PC-3 (cell line): Measurements from ENCODE around the gene WDFY3. TPM values are rescaled to one million over a fixed set of nuclear protein-coding genes. Genes with fewer than 3 reads are reported as not detected.

Source experiments
- ATAC-seq: fragments of 200-7000 bp; cut with Tn5 transposase; 2 replicates; pipeline ENCODE4 v1.9.1; 2020; ENCODE audit warnings: mild to moderate bottlenecking, moderate library complexity
- BruUV-seq: library from RNA; stranded (reverse); fragments of 400-500 nt; replicated peaks from 2 replicates; lab custom pipeline; 2021; lab: Mats Ljungman, UMichigan
- CTCF ChIA-PET: fragments of 300-600 bp; sonication (Branson Sonifier 250); formaldehyde crosslinking; loops from one replicate; lab custom pipeline; 2022; ENCODE audit warnings: antibody characterized with exemption; lab: Charles Lee
- POLR2A ChIA-PET: fragments of 300-600 bp; sonication (Branson Sonifier 250); formaldehyde crosslinking; loops from one replicate; lab custom pipeline; 2022; ENCODE audit warnings: antibody characterized with exemption; ENCODE audit not compliant: unreplicated experiment; lab: Charles Lee
- DNase-seq: peaks from one replicate; pipeline ENCODE4 v3.0.0-alpha.2; 2015
- H2AFZ ChIP-seq: fragments of 300-600 bp; sonication (generic); 2 replicates; pipeline ENCODE4 v1.6.0; 2016; ENCODE audit warnings: antibody characterized with exemption, low read length
- H3F3A ChIP-seq: fragments of 300-600 bp; sonication (generic); one replicate; pipeline ENCODE4 v1.6.0; 2017; ENCODE audit warnings: antibody characterized with exemption, low read length, control low read depth, mild to moderate bottlenecking; ENCODE audit not compliant: unreplicated experiment
- H3K27ac ChIP-seq: fragments of 300-600 bp; sonication (generic); 2 replicates; pipeline ENCODE4 v1.5.1; 2016; ENCODE audit warnings: mild to moderate bottlenecking, low read length
- H3K27me3 ChIP-seq: fragments of 300-600 bp; sonication (generic); 2 replicates; pipeline ENCODE4 v1.6.1; 2016; ENCODE audit warnings: low read length, mixed read lengths
- H3K36me3 ChIP-seq: fragments of 300-600 bp; sonication (generic); 2 replicates; pipeline ENCODE4 v1.6.1; 2016; ENCODE audit warnings: low read depth, mixed run types, low read length, mixed read lengths
- H3K4me1 ChIP-seq: fragments of 300-600 bp; sonication (generic); 2 replicates; pipeline ENCODE4 v1.5.1; 2016; ENCODE audit warnings: low read length; ENCODE audit not compliant: insufficient read depth
- H3K4me2 ChIP-seq: fragments of 300-600 bp; sonication (generic); 2 replicates; pipeline ENCODE4 v1.6.0; 2016; ENCODE audit warnings: low read length
- H3K4me3 ChIP-seq: fragments of 300-600 bp; sonication (generic); 2 replicates; pipeline ENCODE4 v1.5.1; 2016; ENCODE audit warnings: mild to moderate bottlenecking, low read length, mixed read lengths
- H3K79me2 ChIP-seq: fragments of 300-600 bp; sonication (generic); 2 replicates; pipeline ENCODE4 v1.6.1; 2017; ENCODE audit warnings: low read length, mixed read lengths
- H3K9ac ChIP-seq: fragments of 300-600 bp; sonication (generic); 2 replicates; pipeline ENCODE4 v1.6.0; 2016; ENCODE audit warnings: mild to moderate bottlenecking, low read length
- H3K9me2 ChIP-seq: fragments of 300-600 bp; sonication (generic); replicated peaks from 2 replicates; pipeline ENCODE4 v1.6.1; 2016; ENCODE audit warnings: mixed run types, low read length, mixed read lengths
- H3K9me3 ChIP-seq: fragments of 300-600 bp; sonication (generic); 2 replicates; pipeline ENCODE4 v1.6.1; 2016; ENCODE audit warnings: low read length, mixed read lengths
- H4K20me1 ChIP-seq: fragments of 300-600 bp; sonication (generic); 2 replicates; pipeline ENCODE4 v1.6.1; 2016; ENCODE audit warnings: low read length, mixed read lengths
- EZH2 ChIP-seq: fragments of 300-600 bp; sonication (generic); IDR thresholded peaks from one replicate; pipeline ENCODE4 v1.6.1; 2017; ENCODE audit warnings: antibody characterized with exemption, mild to moderate bottlenecking, low read length; ENCODE audit not compliant: unreplicated experiment
- EZH2phosphoT487 ChIP-seq: fragments of 300-600 bp; sonication (generic); IDR thresholded peaks from 2 replicates; pipeline ENCODE4 v1.6.1; 2018; ENCODE audit warnings: mild to moderate bottlenecking, antibody characterized with exemption, low read length, borderline replicate concordance
- intact Hi-C: fragments of 100-400 bp; cut with micrococcal nuclease; formaldehyde crosslinking; loops from 2 replicates; pipeline ENCODE4 v1.9.0; 2023
- total RNA-seq: library from RNA; depleted of rRNA; stranded (reverse); fragments of >200 nt; gene quantifications from 2 replicates; pipeline ENCODE4 v1.2.3, GENCODE V29; 2014
- TF ChIP-seq, protein P1 (sequence below): fragments of 300-600 bp; sonication (generic); conservative IDR thresholded peaks from 2 replicates; pipeline ENCODE4 v1.5.1; 2017; ENCODE audit warnings: antibody characterized with exemption, low read depth, mild to moderate bottlenecking, low read length

The WDFY3 gene
- total RNA-seq, 1 experiment from 2014 or later: 23.1 TPM

DNA sequence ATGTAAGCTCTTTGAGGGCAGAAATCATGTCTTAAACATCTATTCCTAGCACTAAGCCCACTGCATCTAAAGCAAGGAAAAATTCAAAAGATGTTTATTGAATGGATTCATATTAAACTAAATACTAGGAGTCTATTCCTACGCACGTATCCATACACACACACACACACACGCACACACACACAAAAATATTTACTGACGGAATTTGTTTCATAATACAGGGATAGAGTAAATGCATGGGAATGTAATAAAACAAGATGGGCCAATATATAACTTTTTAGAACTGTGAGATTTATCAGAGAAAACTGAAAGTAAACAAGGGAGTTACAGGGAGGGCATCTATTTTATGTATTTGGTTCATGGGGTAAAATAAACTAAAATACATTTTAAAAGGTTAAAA is 57.6 kb downstream of the WDFY3 start:
- intact Hi-C loops: no loop called here
- H3F3A ChIP-seq: no peaks in the 10 kb centered on the region
- H3K4me2 ChIP-seq: no peak overlapping the region
- H3K9me3 ChIP-seq: no peaks in the 10 kb centered on the region
- H2AFZ ChIP-seq: no peak overlapping the region
- ATAC-seq: no peak
- no peaks in the 10 kb centered on the region for H3K9me2 ChIP-seq
- DNase-seq: no peak
- no peaks in the 10 kb centered on the region for H4K20me1 ChIP-seq
- ChIA-PET CTCF (no interaction called here), POLR2A (no interaction called here)
- no peaks in the 10 kb centered on the region for H3K79me2 ChIP-seq
- H3K9ac ChIP-seq: no peak overlapping the region
- H3K27me3 ChIP-seq: no peaks in the 10 kb centered on the region
- BruUV-seq: no TSS peak
- H3K4me1 ChIP-seq: no peaks in the 10 kb centered on the region
- TF ChIP-seq EZH2phosphoT487: no peak
- H3K27ac ChIP-seq: no peak overlapping the region
- H3K4me3 ChIP-seq: no peak overlapping the region
- no peaks in the 10 kb centered on the region for H3K36me3 ChIP-seq

DNA sequence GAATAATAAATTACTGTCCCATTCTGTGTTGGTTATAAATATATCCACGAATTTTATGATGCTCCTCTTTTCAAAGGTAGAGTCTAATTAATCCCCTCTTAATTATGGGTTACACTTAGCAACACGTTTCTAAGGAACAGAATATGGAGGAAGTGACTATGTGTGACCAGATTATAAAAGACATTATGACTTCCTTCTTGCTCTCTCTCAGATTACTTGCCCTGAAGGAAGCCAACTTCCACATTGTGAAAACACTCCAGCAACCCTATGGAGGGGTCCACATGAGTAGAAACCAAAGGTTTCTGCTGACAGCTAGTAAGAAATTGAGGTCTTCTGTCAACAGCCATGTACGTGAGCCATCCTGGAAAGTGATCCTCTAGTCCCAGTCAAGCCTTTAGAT is 59.3 kb downstream of the WDFY3 start:
- H4K20me1 ChIP-seq: no peaks in the 10 kb centered on the region
- H3K9ac ChIP-seq: no peak overlapping the region
- no peaks in the 10 kb centered on the region for H3K27me3 ChIP-seq
- ChIA-PET POLR2A (no interaction called here), CTCF (no interaction called here)
- H3F3A ChIP-seq: no peaks in the 10 kb centered on the region
- H3K4me3 ChIP-seq: no peak overlapping the region
- H3K36me3 ChIP-seq: no peaks in the 10 kb centered on the region
- no TSS peak for BruUV-seq
- no peaks in the 10 kb centered on the region for H3K79me2 ChIP-seq
- no peak overlapping the region for H3K4me2 ChIP-seq
- intact Hi-C loops: no loop called here
- ATAC-seq (no peak), DNase-seq (no peak)
- TF ChIP-seq, protein P1, sequence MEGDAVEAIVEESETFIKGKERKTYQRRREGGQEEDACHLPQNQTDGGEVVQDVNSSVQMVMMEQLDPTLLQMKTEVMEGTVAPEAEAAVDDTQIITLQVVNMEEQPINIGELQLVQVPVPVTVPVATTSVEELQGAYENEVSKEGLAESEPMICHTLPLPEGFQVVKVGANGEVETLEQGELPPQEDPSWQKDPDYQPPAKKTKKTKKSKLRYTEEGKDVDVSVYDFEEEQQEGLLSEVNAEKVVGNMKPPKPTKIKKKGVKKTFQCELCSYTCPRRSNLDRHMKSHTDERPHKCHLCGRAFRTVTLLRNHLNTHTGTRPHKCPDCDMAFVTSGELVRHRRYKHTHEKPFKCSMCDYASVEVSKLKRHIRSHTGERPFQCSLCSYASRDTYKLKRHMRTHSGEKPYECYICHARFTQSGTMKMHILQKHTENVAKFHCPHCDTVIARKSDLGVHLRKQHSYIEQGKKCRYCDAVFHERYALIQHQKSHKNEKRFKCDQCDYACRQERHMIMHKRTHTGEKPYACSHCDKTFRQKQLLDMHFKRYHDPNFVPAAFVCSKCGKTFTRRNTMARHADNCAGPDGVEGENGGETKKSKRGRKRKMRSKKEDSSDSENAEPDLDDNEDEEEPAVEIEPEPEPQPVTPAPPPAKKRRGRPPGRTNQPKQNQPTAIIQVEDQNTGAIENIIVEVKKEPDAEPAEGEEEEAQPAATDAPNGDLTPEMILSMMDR: no peak
- TF ChIP-seq EZH2phosphoT487 (no peak), EZH2 (no peak)
- H3K27ac ChIP-seq: no peak overlapping the region
- no peaks in the 10 kb centered on the region for H3K9me2 ChIP-seq
- no peaks in the 10 kb centered on the region for H3K4me1 ChIP-seq
- no peaks in the 10 kb centered on the region for H3K9me3 ChIP-seq
- no peak overlapping the region for H2AFZ ChIP-seq

DNA sequence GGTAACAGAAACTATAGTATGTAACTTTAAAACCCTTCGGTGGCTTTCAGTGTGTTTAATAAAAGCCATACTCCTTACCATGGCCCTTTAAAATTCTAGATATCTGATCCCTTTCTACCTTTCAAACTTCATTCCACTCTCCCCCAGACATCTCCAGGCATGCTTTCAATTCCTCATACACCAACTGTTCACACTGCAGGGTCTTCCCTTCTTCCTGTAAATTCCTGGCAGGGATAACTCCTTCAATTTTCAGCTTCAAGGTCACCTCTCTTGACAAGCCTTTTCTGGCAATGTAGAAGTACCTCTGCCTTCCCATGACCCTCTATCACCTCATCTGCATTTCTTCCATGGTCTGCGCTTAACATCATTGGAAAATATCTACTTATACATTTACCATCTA is 60.8 kb downstream of the WDFY3 start:
- H3F3A ChIP-seq: no peaks in the 10 kb centered on the region
- H4K20me1 ChIP-seq: no peaks in the 10 kb centered on the region
- H3K9me2 ChIP-seq: no peaks in the 10 kb centered on the region
- H3K27ac ChIP-seq: no peak overlapping the region
- no peaks in the 10 kb centered on the region for H3K9me3 ChIP-seq
- DNase-seq (no peak), ATAC-seq (no peak)
- CTCF ChIA-PET: no interaction called here
- intact Hi-C loops: no loop called here
- POLR2A ChIA-PET: no interaction called here
- no TSS peak for BruUV-seq
- H3K4me2 ChIP-seq: no peak overlapping the region
- no peak overlapping the region for H2AFZ ChIP-seq
- H3K4me3 ChIP-seq: no peak overlapping the region
- no peaks in the 10 kb centered on the region for H3K79me2 ChIP-seq
- TF ChIP-seq EZH2phosphoT487 (no peak), EZH2 (no peak)
- TF ChIP-seq, protein P1: no peak
- H3K9ac ChIP-seq: no peak overlapping the region
- H3K36me3 ChIP-seq: no peaks in the 10 kb centered on the region
- no peaks in the 10 kb centered on the region for H3K27me3 ChIP-seq
- H3K4me1 ChIP-seq: no peaks in the 10 kb centered on the region
